HG03342 (cell line): ENCODE results near the gene ASIC1.
"Not testable (repeated sequence)": the region's sequence is repeated elsewhere in the genome, so short reads cannot be mapped to it uniquely, and the experiment has no call there.

Experiments
- ATAC-seq: cut with Tn5 transposase; IDR thresholded peaks from one replicate; pipeline ENCODE4 v1.9.1; 2021; ENCODE audit warnings: mild to moderate bottlenecking, moderate library complexity; ENCODE audit not compliant: unreplicated experiment

Gene ASIC1

GRCh38 chr12:50057000-50057841 lies at the start of gene ASIC1:
Gene ASIC1 (plus strand): TSS chr12:50057596. CDS start chr12:50058767, 1,171 bp downstream.
- no peak for ATAC-seq

GRCh38 chr12:50013361-50014147 lies 43.8 kb upstream of the ASIC1 start:
- no peak for ATAC-seq

DNA sequence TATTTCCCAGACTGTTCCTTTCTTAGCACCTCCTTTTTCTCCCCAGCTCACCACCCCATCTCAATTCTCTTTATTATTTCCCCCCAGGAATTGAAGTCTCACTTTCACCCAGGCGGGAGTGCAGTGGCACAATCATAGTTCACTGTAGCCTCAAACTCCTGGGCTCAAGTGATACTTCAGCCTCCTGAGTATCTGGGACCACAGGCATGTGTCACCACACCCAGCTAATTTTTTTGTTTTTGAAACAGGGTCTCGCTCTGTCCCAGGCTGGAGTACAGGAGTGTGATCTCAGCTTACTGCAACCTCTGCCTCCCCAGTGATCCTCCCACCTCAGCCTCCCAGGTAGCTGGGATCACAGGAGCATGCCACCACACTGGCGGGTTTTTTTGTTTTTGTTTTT lies 43.1 kb upstream of the ASIC1 start:
- no peak for ATAC-seq

- ATAC-seq, result no peak
Measured at GRCh38 chr12:50016501-50017475, 40.6 kb upstream of the ASIC1 start.

DNA sequence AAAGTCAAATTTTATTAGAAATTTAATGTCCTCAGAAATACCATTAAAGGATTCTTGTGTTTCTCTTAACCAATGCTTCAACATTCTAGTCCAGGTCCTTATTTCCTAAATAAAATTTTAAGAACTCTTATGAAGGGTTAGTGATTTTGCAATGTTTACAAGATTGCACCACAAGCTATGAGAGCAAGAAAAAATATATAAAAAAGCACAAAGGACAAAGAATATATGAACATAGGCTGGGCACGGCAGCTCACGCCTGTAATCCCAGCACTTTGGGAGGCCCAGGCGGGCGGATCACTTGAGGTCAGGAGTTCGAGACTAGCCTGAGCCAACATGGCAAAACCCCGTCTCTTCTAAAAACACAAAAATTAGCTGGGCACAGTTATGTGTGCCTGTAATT lies 39.8 kb upstream of the ASIC1 start:
- ATAC-seq, result no peak

- ATAC-seq, result no peak
Measured at GRCh38 chr12:50018154-50018553, 39.2 kb upstream of the ASIC1 start.

- ATAC-seq, result no peak
Measured at GRCh38 chr12:50018968-50019367, 38.4 kb upstream of the ASIC1 start.

GRCh38 chr12:50019524-50019923 lies 37.9 kb upstream of the ASIC1 start:
- no peak for ATAC-seq

- ATAC-seq, result no peak
Measured at GRCh38 chr12:50021031-50021430, 36.4 kb upstream of the ASIC1 start.

GRCh38 chr12:50022903-50023302 lies 34.5 kb upstream of the ASIC1 start:
- no peak for ATAC-seq

DNA sequence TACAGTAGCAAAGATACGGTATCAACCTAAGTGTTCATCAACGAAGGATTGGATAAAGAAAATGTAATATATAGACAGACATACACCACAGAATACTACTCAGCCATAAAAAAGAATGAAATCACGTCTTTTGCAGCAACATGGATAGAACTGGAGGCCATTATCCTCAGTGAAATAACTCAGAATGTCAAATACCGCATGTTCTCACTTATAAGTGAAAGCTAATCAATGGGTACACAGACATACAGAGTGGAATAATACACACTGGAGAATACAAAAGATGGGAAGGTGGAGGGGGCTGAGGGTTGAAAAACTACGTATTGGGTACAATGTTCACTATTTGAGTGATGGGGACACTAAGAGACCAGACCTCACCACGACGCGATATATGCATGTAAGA lies 33.2 kb upstream of the ASIC1 start:
- no peak for ATAC-seq

DNA sequence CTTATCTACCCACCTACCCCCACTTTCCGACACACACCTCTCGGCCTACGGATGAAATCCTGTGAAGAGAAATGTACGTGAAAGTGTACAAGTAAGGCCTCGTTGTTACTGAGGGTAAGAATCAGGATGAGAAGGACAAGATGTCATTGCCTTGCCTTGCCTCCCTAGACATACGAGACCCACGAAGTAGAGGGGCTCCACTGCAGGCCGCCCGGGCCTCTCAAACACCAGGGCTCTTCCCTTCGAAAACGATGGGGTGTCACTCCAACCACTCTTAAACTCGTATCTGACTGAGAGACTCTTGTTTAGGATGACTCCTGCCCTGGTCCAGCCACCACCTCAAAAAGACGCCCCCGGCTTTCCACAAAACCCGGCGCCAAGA lies 32.6 kb upstream of the ASIC1 start:
- peak; percentile 8 for ATAC-seq

DNA sequence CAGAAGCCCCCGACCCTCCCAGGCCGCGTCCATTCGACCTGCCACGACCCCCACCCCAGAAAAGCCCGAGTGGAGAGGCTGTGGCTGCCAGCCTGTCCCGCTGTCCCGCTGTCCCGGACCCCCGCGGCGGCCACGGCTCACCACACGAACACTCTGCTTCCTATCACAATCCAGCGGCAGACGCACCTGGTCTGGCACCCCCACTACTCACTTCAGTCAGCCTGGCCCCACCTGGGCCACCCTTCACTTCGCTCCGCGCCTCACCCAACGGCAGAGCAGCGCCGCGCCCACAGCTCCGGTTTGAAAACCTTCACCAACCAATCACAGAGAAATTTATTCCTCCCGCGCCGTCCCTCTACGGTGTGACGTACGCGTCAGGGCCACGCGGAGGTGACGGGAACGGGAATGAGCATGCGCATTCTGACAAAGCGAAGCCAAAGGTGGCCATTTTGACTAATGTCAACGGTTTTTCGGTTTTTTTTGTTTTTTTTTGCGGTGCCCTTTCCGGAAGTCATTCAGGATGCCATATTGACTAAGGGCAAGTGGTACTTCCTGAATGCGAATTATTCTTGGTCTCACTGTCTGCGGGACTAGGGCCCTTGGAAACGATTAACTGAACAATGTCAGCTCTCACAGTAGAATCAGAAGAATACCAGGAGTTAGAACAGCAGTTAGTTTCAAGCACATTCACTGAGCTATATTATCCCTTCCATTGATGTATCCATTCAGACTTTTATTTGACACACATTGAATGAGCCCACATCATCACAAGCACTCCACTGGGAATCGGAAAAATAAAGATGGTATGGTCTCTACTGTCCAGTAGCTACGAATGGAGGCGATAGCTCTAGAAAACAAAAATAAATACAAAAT lies 32.0 kb upstream of the ASIC1 start, which contains the start of gene RACGAP1:
Gene RACGAP1 (minus strand): TSS at position 308 of the 873 bp plus-strand sequence. CDS start 8,779 bp downstream, outside the sequence.
- peak; percentile 97 for ATAC-seq

- ATAC-seq, result no peak
Measured at GRCh38 chr12:50026691-50027090, 30.7 kb upstream of the ASIC1 start.

GRCh38 chr12:50030449-50030848 lies 26.9 kb upstream of the ASIC1 start:
- not testable (repeated sequence) for ATAC-seq

DNA sequence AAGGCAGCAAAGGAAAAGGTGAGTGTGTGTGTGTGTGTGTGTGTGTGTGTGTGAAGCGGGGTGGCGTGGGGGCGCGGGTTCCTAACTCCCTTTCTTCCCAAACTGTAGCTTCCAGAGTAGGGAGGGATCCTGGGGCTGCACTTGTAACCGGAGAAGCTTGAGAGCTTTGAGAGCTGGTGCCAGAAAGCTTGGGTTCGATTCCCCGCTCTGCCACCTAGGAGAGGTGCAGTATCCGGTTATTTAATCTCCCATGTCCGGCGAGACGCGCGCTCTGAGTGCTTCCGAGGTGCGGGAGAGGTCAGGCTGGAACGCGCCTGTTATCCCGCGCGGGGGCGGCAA lies 24.9 kb upstream of the ASIC1 start:
- no peak for ATAC-seq

DNA sequence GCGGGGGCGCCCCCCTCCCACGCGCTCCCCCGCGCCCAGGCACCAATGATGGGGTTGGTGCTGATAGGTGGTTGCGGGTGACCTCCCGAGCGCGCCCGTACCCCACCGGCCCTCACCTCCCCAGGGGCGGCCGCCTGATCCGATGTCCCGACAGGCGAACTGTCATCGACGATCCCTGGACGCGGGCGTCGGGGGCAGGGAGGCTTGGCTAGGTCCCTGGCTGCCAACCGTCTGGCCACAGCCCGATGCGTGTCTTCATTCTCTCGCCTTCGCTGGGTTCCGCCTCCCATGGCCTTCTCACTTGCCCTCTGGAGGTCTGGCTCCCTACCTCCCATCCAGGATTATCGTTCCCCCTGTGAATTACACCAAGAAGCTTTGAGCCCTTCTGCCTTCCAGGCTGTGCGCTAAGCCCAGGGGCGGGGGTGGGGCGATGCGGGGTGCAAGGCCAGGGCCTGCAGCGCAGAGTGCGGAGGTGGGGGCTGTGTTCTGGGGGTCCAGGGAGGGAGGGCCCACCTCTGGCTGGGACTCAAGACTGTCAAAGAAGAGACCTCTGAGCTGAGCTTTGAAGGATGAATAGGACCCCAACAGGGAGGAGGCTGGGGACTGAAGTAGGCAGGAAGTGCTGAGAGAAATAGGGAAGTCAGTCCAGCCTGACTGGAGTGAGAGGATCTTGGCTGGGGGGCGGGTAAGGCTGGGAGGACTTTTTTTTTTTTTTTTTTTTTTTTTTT lies 24.4 kb upstream of the ASIC1 start:
- no peak for ATAC-seq

GRCh38 chr12:50038336-50038735 lies 19.1 kb upstream of the ASIC1 start:
- no peak for ATAC-seq

DNA sequence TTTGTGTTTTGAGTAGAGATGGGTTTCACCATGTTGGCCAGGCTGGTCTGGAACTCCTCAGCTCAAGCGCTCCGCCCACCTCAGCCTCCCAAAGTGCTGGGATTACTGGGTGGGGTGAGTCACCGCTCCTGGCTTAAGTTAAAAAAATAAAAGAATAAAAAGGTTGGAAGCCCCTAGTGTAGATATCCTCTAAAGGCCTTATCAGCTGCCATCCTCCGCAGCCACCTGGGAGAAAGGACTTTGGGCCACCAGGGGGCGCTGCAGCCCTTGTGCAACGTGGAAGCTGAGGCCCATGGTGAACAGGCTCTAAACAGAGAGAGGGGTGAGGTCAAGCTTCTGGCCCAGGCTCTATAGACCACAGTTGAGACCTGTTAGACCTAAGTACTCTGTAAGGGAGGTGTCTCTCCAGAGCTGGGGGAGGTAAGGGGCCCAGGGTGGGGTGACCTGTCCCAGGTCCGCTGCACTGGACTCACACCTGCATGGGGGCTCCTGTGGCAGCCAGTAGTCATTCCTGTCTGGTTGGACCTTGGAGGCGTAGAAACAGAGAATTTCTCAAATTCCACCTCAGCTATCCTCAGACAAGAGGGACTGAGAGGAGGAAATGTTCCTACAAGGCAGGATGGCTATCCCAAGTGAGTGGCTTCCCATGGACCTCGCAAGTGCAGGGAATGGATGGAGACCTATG lies 18.1 kb upstream of the ASIC1 start:
- no peak for ATAC-seq
